GM23248 (cell line): ENCODE data around the gene PRPSAP1. TPM values are rescaled to one million over a fixed set of nuclear protein-coding genes. Genes with fewer than 3 reads are reported as not detected.

Source experiments
- DNase-seq: peaks from one replicate; pipeline ENCODE4 v3.0.0-alpha.2; 2015
- H2AFZ ChIP-seq: fragments of 200-600 bp; sonication (generic); 2 replicates; pipeline ENCODE4 v1.6.1; 2016; ENCODE audit warnings: antibody characterized with exemption
- H3F3A ChIP-seq: fragments of 200-600 bp; sonication (generic); 2 replicates; pipeline ENCODE4 v1.6.1; 2016; ENCODE audit warnings: mild to moderate bottlenecking, antibody characterized with exemption, mixed run types; ENCODE audit not compliant: insufficient read depth
- H3K27ac ChIP-seq: fragments of 200-600 bp; sonication (generic); 2 replicates; pipeline ENCODE4 v1.5.1; 2016; ENCODE audit warnings: mild to moderate bottlenecking
- H3K27me3 ChIP-seq: fragments of 200-600 bp; sonication (generic); replicated peaks from 2 replicates; pipeline ENCODE4 v1.6.1; 2016; ENCODE audit warnings: mild to moderate bottlenecking; ENCODE audit not compliant: insufficient read depth
- H3K36me3 ChIP-seq: fragments of 200-600 bp; sonication (generic); 2 replicates; pipeline ENCODE4 v1.6.1; 2016; ENCODE audit warnings: low read depth, mild to moderate bottlenecking
- H3K4me1 ChIP-seq: fragments of 200-600 bp; sonication (generic); 2 replicates; pipeline ENCODE4 v1.6.1; 2016; ENCODE audit warnings: mild to moderate bottlenecking; ENCODE audit not compliant: insufficient read depth
- H3K4me2 ChIP-seq: fragments of 200-600 bp; sonication (generic); one replicate; pipeline ENCODE4 v1.6.1; 2016; ENCODE audit warnings: mild to moderate bottlenecking; ENCODE audit not compliant: unreplicated experiment
- H3K4me3 ChIP-seq: fragments of 200-600 bp; sonication (generic); 2 replicates; pipeline ENCODE4 v1.5.1; 2016; ENCODE audit warnings: mild to moderate bottlenecking
- H3K79me2 ChIP-seq: fragments of 200-600 bp; sonication (generic); 2 replicates; pipeline ENCODE4 v1.6.1; 2016; ENCODE audit warnings: mild to moderate bottlenecking; ENCODE audit not compliant: insufficient read depth
- H3K9ac ChIP-seq: fragments of 200-600 bp; sonication (generic); 2 replicates; pipeline ENCODE4 v1.6.1; 2016; ENCODE audit warnings: mild to moderate bottlenecking
- H3K9me2 ChIP-seq: fragments of 200-600 bp; sonication (generic); 2 replicates; pipeline ENCODE4 v1.6.1; 2016; ENCODE audit warnings: mixed run types, mild to moderate bottlenecking, moderate library complexity; ENCODE audit not compliant: insufficient read depth
- H3K9me3 ChIP-seq: fragments of 200-600 bp; sonication (generic); one replicate; pipeline ENCODE4 v1.6.1; 2017; ENCODE audit warnings: low read depth
- H4K20me1 ChIP-seq: fragments of 200-600 bp; sonication (generic); 2 replicates; pipeline ENCODE4 v1.6.0; 2016; ENCODE audit not compliant: insufficient read depth
- EZH2 ChIP-seq: fragments of 200-600 bp; sonication (generic); IDR thresholded peaks from 2 replicates; pipeline ENCODE4 v1.6.1; 2018; ENCODE audit warnings: antibody characterized with exemption, mild to moderate bottlenecking; ENCODE audit not compliant: insufficient read depth, poor library complexity, severe bottlenecking
- EZH2phosphoT487 ChIP-seq: fragments of 200-600 bp; sonication (generic); IDR thresholded peaks from 2 replicates; pipeline ENCODE4 v1.6.1; 2018; ENCODE audit warnings: antibody characterized with exemption, moderate library complexity, mild to moderate bottlenecking, low read depth; ENCODE audit not compliant: insufficient read depth
- WGBS, 2 experiments: methylation state at CpG; one replicate each; pipeline ENCODE4 v1.1.6; 2015 to 2017; ENCODE audit warnings: low lambda C conversion rate in 2 of 2, low coverage in 1 of 2; ENCODE audit errors: missing lambda C conversion rate in 2 of 2; 5-methylcytosine and 5-hydroxymethylcytosine counted together
- in situ Hi-C: fragments of 300-500 bp; cut with MboI; formaldehyde crosslinking; loops from 2 replicates; pipeline ENCODE4 v1.15.0; 2020
- polyA plus RNA-seq: library from polyadenylated mRNA; unstranded; fragments of >200 nt; fragmentation: Nextera tagmentation; extraction: Ambion mirVana; gene quantifications from 2 replicates; pipeline ENCODE4 v1.2.1, GENCODE V29; 2016
- total RNA-seq: library from RNA; depleted of rRNA; stranded (reverse); fragments of >200 nt; shearing (Covaris generic); gene quantifications from 2 replicates; pipeline ENCODE4 v1.2.3, GENCODE V29; 2014

PRPSAP1 gene
- total and polyA plus RNA-seq, 2 experiments from 2014 or later, result 53.2 to 56.5 TPM

DNA sequence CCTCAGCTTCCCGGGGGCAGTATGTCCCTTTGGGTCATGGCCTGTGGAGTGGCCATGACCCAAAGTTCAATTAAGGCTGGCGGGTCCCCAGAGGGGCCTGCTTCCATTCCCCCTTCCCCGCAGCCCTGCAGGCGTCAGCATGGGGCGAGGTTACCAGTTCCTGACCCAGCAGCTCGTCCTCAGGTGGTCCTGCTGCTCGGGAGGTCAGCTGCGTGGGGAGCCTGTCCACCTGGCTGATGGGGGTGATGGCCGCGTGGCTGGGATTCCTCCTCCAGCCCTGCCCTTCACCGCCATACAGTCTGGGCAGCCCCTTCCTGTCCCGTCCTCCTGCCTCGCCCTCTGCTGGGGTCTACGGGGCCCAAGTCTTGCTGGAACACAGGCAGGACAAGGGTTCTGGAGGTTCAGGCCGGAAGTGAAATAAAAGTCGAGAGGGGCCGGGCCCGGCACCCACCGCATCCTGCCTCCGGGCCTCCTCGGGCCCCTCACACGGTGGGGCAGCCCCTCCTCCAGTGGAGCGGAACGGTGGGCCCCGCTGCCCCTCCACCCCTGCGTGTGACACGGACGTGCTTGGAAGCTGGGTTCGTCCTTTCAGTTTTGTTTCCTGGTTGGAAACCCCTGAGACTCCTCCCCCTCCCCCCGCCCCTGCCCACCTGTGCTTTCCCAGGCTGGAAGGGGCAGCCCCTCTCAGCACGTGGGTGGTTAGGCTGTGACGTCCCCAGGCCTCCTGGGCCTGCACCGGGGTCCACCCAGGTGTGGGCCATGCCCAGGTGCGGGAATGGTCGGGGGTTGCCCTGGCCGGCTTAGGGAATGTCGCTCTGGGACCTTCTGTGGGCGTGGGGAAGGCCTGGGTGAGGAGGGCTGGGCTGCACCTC, 81.8 kb downstream of the PRPSAP1 start:
- no peak overlapping the region for H3K4me3 ChIP-seq
- H3K79me2 ChIP-seq, result peaks cover 31% of the 10 kb centered on the region
- H3K9me3 ChIP-seq, result no peaks in the 10 kb centered on the region
- no peak overlapping the region for H3K4me2 ChIP-seq
- no peaks in the 10 kb centered on the region for H3K9me2 ChIP-seq
- H3K27ac ChIP-seq, result no peak overlapping the region
- no peaks in the 10 kb centered on the region for H3F3A ChIP-seq
- H2AFZ ChIP-seq, result no peak overlapping the region
- no peaks in the 10 kb centered on the region for H3K27me3 ChIP-seq
- H3K4me1 ChIP-seq, result peaks cover 14% of the 10 kb centered on the region
- no peaks in the 10 kb centered on the region for H3K36me3 ChIP-seq
- in situ Hi-C loops, result no loop called here
- no peaks in the 10 kb centered on the region for H4K20me1 ChIP-seq
- WGBS, 2 experiments, result 38 to 40% methylated on average over 34 to 38 of the region's 38 CpGs
- TF ChIP-seq EZH2 (no peak), EZH2phosphoT487 (no peak)
- DNase-seq, result no peak
- H3K9ac ChIP-seq, result no peak overlapping the region

DNA sequence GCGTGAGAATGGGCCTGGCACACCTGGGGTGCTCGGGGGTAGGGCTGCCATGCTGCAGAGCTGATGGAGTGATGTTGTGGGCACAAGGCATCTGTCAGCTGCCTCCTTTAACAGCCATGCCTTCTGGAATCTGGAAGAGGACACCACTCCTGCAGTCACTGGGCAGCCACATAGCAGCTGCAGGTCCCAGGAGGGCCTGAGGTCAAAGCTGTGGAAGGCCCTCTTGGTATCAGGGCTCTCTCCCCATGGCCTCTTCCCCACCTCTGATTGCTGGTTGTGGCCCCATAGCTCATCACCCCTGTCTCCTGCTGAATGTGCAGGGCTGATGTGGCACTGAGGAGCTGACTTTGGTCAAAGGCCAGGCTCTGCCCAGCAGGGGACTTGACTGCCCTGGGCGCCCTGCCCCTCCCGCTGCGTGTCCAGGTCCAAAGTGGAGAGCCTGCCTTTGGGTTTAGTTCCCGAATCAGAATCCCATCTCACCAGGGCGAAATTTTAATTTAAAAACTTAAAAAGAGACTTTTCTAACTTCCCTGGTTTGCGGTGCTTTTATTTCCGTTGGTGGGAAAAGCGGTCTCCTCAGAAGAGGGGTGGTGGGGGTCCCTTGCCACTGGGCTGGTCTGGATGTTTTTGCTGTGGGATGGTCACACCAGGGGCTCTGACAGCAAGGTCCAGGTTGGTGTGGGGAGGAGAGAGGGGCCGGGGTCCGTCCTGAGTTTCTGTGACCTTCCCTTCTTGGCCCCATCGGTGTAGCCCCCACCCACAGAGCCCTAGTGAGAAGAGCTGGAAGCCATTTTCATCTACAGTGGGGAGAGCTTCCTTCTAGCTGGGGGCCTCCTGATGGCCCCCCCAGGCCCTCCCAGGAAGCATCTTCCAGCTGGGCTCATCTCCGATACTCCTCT, 82.7 kb downstream of the PRPSAP1 start:
- in situ Hi-C loops, result no loop called here
- H3F3A ChIP-seq, result no peaks in the 10 kb centered on the region
- H3K9me2 ChIP-seq, result no peaks in the 10 kb centered on the region
- DNase-seq, result no peak
- no peak overlapping the region for H2AFZ ChIP-seq
- no peak overlapping the region for H3K4me3 ChIP-seq
- no peaks in the 10 kb centered on the region for H3K9me3 ChIP-seq
- peaks cover 16% of the 10 kb centered on the region for H3K4me1 ChIP-seq
- H3K27ac ChIP-seq, result no peak overlapping the region
- H3K27me3 ChIP-seq, result no peaks in the 10 kb centered on the region
- H3K9ac ChIP-seq, result no peak overlapping the region
- TF ChIP-seq EZH2 (no peak), EZH2phosphoT487 (no peak)
- H3K36me3 ChIP-seq, result no peaks in the 10 kb centered on the region
- H3K4me2 ChIP-seq, result no peak overlapping the region
- WGBS, 2 experiments, result 95 to 97% methylated on average over 13 to 14 of the region's 14 CpGs
- H4K20me1 ChIP-seq, result no peaks in the 10 kb centered on the region
- H3K79me2 ChIP-seq, result peaks cover 39% of the 10 kb centered on the region

DNA sequence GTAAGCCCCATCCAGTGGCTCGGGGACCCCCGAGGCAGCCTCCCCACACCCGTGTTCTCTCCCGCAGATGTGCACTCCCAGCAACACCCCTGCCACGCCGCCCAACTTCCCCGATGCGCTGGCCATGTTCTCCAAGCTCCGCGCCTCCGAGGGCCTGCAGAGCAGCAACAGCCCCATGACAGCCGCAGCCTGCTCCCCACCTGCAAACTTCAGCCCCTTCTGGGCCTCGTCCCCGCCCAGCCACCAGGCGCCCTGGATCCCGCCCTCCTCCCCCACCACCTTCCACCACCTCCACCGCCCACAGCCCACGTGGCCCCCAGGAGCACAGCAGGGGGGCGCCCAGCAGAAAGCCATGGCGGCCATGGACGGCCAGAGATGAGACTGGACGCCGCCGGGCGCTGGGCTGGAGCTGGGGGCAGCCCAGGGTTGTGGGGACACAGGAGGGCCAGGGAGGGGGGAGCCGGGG, 83.6 kb downstream of the PRPSAP1 start:
- in situ Hi-C loops, result no loop called here
- H3K9me2 ChIP-seq, result no peaks in the 10 kb centered on the region
- H3F3A ChIP-seq, result no peaks in the 10 kb centered on the region
- H3K27me3 ChIP-seq, result no peaks in the 10 kb centered on the region
- no peak overlapping the region for H3K9ac ChIP-seq
- 96% methylated on average over 18 to 26 of the region's 26 CpGs for WGBS, 2 experiments
- no peak for DNase-seq
- H3K79me2 ChIP-seq, result peaks cover 44% of the 10 kb centered on the region
- H3K4me1 ChIP-seq, result peaks cover 16% of the 10 kb centered on the region
- no peaks in the 10 kb centered on the region for H4K20me1 ChIP-seq
- no peaks in the 10 kb centered on the region for H3K36me3 ChIP-seq
- H3K4me3 ChIP-seq, result no peak overlapping the region
- H3K9me3 ChIP-seq, result no peaks in the 10 kb centered on the region
- no peak overlapping the region for H2AFZ ChIP-seq
- TF ChIP-seq EZH2phosphoT487 (no peak), EZH2 (no peak)
- H3K27ac ChIP-seq, result no peak overlapping the region
- no peak overlapping the region for H3K4me2 ChIP-seq
